ENCODE data around the gene FECH. TPM values are rescaled to one million over a fixed set of nuclear protein-coding genes. Genes with fewer than 3 reads are reported as not detected.

FECH gene
- total and polyA plus RNA-seq, 2 of the 4 experiments (the other 2 are of a cell fraction): 32.3 to 52.2 TPM

- Histone ChIP-seq H4K5ac (ENCODE audit: low read depth, low read length) (no peak overlapping the region), H3K79me1 (ENCODE audit: low read depth in 1 of 2, low read length in 2 of 2) (peaks cover 7 to 17% of the 10 kb centered on the region in 2 experiments), H3K27me3 (ENCODE audit: control insufficient read depth, insufficient read depth, low read length) (no peaks in the 10 kb centered on the region), H3K18ac (ENCODE audit: low read depth, low read length) (no peak overlapping the region), H3K23ac (ENCODE audit: low read depth, low read length) (no peak overlapping the region), H4K8ac (ENCODE audit: low read depth in 2 of 2, low read length in 2 of 2) (no peak overlapping the region), H2AK9ac (replicated peaks; ENCODE audit: low read depth, low read length, poor library complexity) (no peak overlapping the region), H3K4me2 (ENCODE audit: low read depth, low read length) (no peak overlapping the region), H3K9ac (ENCODE audit: low read depth, low read length) (no peak overlapping the region), H3K36me3 (ENCODE audit: control insufficient read depth, insufficient read depth, low read length) (peaks cover 18% of the 10 kb centered on the region), H3K27ac (ENCODE audit: insufficient read depth, low read length) (no peak overlapping the region), H4K91ac (ENCODE audit: insufficient read depth, low read depth, low read length) (no peak overlapping the region), H2AFZ (replicated peaks; ENCODE audit: low read length, poor library complexity) (no peak overlapping the region), H3K14ac (replicated peaks; ENCODE audit: low read depth, low read length) (no peak overlapping the region), H3K56ac (ENCODE audit: extremely low read depth, insufficient read depth, low read length) (no peak overlapping the region), H3K4me1 (ENCODE audit: control insufficient read depth, insufficient read depth, low read length) (peaks cover 3% of the 10 kb centered on the region; the same call in 1 of the 2 replicates), H2AK5ac (ENCODE audit: low read depth, low read length) (no peak overlapping the region), H2BK20ac (ENCODE audit: low read depth, low read length) (no peak overlapping the region), H3K4me3 (ENCODE audit: insufficient read depth, low read depth, low read length) (no peak overlapping the region), H3K9me3 (ENCODE audit: control insufficient read depth, insufficient read depth, low read length) (no peaks in the 10 kb centered on the region), H2BK120ac (ENCODE audit: low read depth, low read length) (no peak overlapping the region), H2BK15ac (ENCODE audit: low read depth, low read length) (no peak overlapping the region), H4K20me1 (ENCODE audit: insufficient read depth, low read length) (no peaks in the 10 kb centered on the region), H3K4ac (ENCODE audit: low read depth, low read length) (no peak overlapping the region), H2BK5ac (ENCODE audit: low read depth, low read length, poor library complexity, severe bottlenecking) (no peak overlapping the region), H3K9me1 (ENCODE audit: insufficient read depth, low read length) (peaks cover 6% of the 10 kb centered on the region)
- DNase-seq (no peak), ATAC-seq (ENCODE audit: low read depth) (no peak)
- no peak for TF ChIP-seq RAD21 (IDR thresholded peaks at IDR 0.05; ENCODE audit: low read length)
- no peak for TF ChIP-seq CHD1 (IDR thresholded peaks at IDR 0.05; ENCODE audit: low read depth, low read length)
- no peak for TF ChIP-seq RCOR1 (IDR thresholded peaks at IDR 0.05; ENCODE audit: insufficient replicate concordance, low read length)
- no peak for TF ChIP-seq MAFK (IDR thresholded peaks at IDR 0.05; ENCODE audit: low read depth, low read length)
- TF ChIP-seq NFE2L2 (IDR thresholded peaks at IDR 0.05; ENCODE audit: low read depth, low read length): no peak
- TF ChIP-seq MAZ (IDR thresholded peaks at IDR 0.05; ENCODE audit: borderline replicate concordance, low read depth, low read length): no peak
- in situ Hi-C loops (cut with MboI; ENCODE audit: low sequenced_read_pairs): no loop called here
- TSS peak; percentile 42 for BruUV-seq (replicated peaks)
- dilution Hi-C loops (cut with HindIII; ENCODE audit: low sequenced_read_pairs, unreplicated experiment): no loop called here
- intact Hi-C loops (cut with micrococcal nuclease): no loop called here
- ChIA-PET CTCF (no interaction called here), POLR2A (ENCODE audit: unreplicated experiment) (no interaction called here)
- 98% methylated on average over 6 of the region's 11 CpGs; no CpG with 5 or more reads in 1 of the 2 experiments for WGBS, 2 experiments (ENCODE audit: extremely low coverage in 2 of 2, insufficient read length in 1 of 2)
Observed at GRCh38 chr18:57583297-57583835, 3.1 kb downstream of the FECH start.
